ENCODE data around the gene GIPC1.
A peak's percentile ranks its signal among the peaks of the same experiment; 100 is the strongest.

GIPC1 gene

GRCh38 chr19:14494411-14494810, 1.5 kb downstream of the GIPC1 start:
- no peak for DNase-seq (ENCODE audit: low spot score)

GRCh38 chr19:14492756-14493337, 3.1 kb downstream of the GIPC1 start:
- no peak for DNase-seq (ENCODE audit: low spot score)

GRCh38 chr19:14487370-14488125, 8.4 kb downstream of the GIPC1 start:
- DNase-seq (ENCODE audit: low spot score): no peak

- DNase-seq (ENCODE audit: low spot score): no peak
Measured at GRCh38 chr19:14482172-14482941, 13.6 kb downstream of the GIPC1 start.

- DNase-seq (ENCODE audit: low spot score): no peak
Measured at GRCh38 chr19:14480700-14481079, 15.2 kb downstream of the GIPC1 start.

- peak; percentile 45 for DNase-seq (ENCODE audit: low spot score)
Measured at GRCh38 chr19:14479975-14480699, 15.8 kb downstream of the GIPC1 start.

- DNase-seq (ENCODE audit: low spot score): no peak
Measured at GRCh38 chr19:14479309-14479974, 16.5 kb downstream of the GIPC1 start.

- DNase-seq (ENCODE audit: low spot score): no peak
Measured at GRCh38 chr19:14478113-14478545, 17.8 kb downstream of the GIPC1 start.

GRCh38 chr19:14477418-14478112, 18.4 kb downstream of the GIPC1 start:
- DNase-seq (ENCODE audit: low spot score): no peak

- peak; percentile 80 for DNase-seq (ENCODE audit: low spot score)
Measured at GRCh38 chr19:14476673-14477401, 19.1 kb downstream of the GIPC1 start.

GRCh38 chr19:14476327-14476672, 19.6 kb downstream of the GIPC1 start:
- no peak for DNase-seq (ENCODE audit: low spot score)

GRCh38 chr19:14475251-14476073, 20.5 kb downstream of the GIPC1 start, which contains the start of gene PTGER1:
TSS of gene PTGER1 (minus strand) at chr19:14475354. CDS start at chr19:14474320, 1,034 bp downstream.
- DNase-seq (ENCODE audit: low spot score): peak; percentile 58

- no peak for DNase-seq (ENCODE audit: low spot score)
Measured at GRCh38 chr19:14474827-14475226, 21.1 kb downstream of the GIPC1 start.

- no peak for DNase-seq (ENCODE audit: low spot score)
Measured at GRCh38 chr19:14473978-14474578, 21.8 kb downstream of the GIPC1 start.

GRCh38 chr19:14473073-14473977, 22.6 kb downstream of the GIPC1 start:
- no peak for DNase-seq (ENCODE audit: low spot score)

GRCh38 chr19:14472202-14472938, 23.6 kb downstream of the GIPC1 start:
- DNase-seq (ENCODE audit: low spot score): peak; percentile 82

GRCh38 chr19:14471436-14472187, 24.3 kb downstream of the GIPC1 start:
- no peak for DNase-seq (ENCODE audit: low spot score)

Measured in AG08395 (cell line).